A549 (cell line): Measurements from ENCODE around the gene PRR19. TPM values are rescaled to one million over a fixed set of nuclear protein-coding genes. Genes with fewer than 3 reads are reported as not detected.

Experiments
- ATAC-seq, 2 experiments: fragments of 200-7000 bp in 1 of 2; fragments of >200 bp in 1 of 2; cut with Nextera tagmentation in 1 of 2; cut with Tn5 transposase in 1 of 2; 3 replicates each; pipeline versions ENCODE4 v1.8.0 to v1.9.1; 2018 to 2020; ENCODE audit warnings: mild to moderate bottlenecking in 1 of 2, moderate library complexity in 1 of 2
- CTCF ChIA-PET: fragments of 300-600 bp; sonication (Branson Sonifier 250); formaldehyde crosslinking; extraction: SDS; loops from one replicate; lab custom pipeline; 2021; ENCODE audit warnings: antibody characterized with exemption, inconsistent platforms; lab: Yijun Ruan, JAX
- POLR2A ChIA-PET: fragments of 350-600 bp; formaldehyde crosslinking; extraction: SDS; loops from one replicate; lab custom pipeline; 2021; ENCODE audit warnings: antibody characterized with exemption, inconsistent platforms; lab: Yijun Ruan, JAX
- DNase-seq, 2 experiments: peaks; one replicate each; pipeline versions ENCODE4 v3.0.0 to v3.0.0-alpha.2; 2011 to 2016; ENCODE audit warnings: low read depth in 1 of 2, low spot score in 1 of 2
- FAIRE-seq: peaks from 2 replicates; lab custom pipeline; 2011; peaks lifted over from hg19 to GRCh38; lab: Jason Lieb, UNC
- H3K27ac ChIP-seq, 2 experiments: fragments of >200 bp; sonication (Bioruptor Twin); formaldehyde crosslinking; 3 replicates each; pipeline ENCODE4 v1.5.1; 2016 to 2017
- H3K4me1 ChIP-seq: fragments of >200 bp; sonication (Bioruptor Twin); formaldehyde crosslinking; 3 replicates; pipeline ENCODE4 v1.6.1; 2016
- H3K4me2 ChIP-seq: fragments of >200 bp; sonication (Bioruptor Twin); formaldehyde crosslinking; 3 replicates; pipeline ENCODE4 v1.6.1; 2016
- H3K4me3 ChIP-seq: fragments of >200 bp; sonication (Bioruptor Twin); formaldehyde crosslinking; 3 replicates; pipeline ENCODE4 v1.5.1; 2016
- H3K9me3 ChIP-seq: fragments of >200 bp; sonication (Bioruptor Twin); formaldehyde crosslinking; 3 replicates; pipeline ENCODE4 v1.6.1; 2016
- ATOH8 ChIP-seq: fragments of 250-450 bp; sonication (Bioruptor Pico); IDR thresholded peaks from 2 replicates; pipeline ENCODE4 v1.5.0; 2020; ENCODE audit warnings: low read depth, mild to moderate bottlenecking, moderate library complexity
- BCL3 ChIP-seq: fragments of >200 bp; sonication (Bioruptor Twin); formaldehyde crosslinking; IDR thresholded peaks from 3 replicates; pipeline ENCODE4 v1.6.1; 2016
- CEBPB ChIP-seq, 2 experiments: fragments of >200 bp in 1 of 2; sonication (Bioruptor Twin) in 1 of 2; formaldehyde crosslinking in 1 of 2; IDR thresholded peaks; 2 replicates each; pipeline ENCODE4 v1.6.1; 2012 to 2016
- CHD2 ChIP-seq: fragments of 150-350 bp; IDR thresholded peaks from 2 replicates; pipeline ENCODE4 v1.6.1; 2014; ENCODE audit warnings: low read length; ENCODE audit not compliant: partially characterized antibody
- CHD4 ChIP-seq: fragments of 200-600 bp; sonication (generic); IDR thresholded peaks from 2 replicates; pipeline ENCODE4 v1.6.1; 2016; ENCODE audit warnings: antibody characterized with exemption, mild to moderate bottlenecking, borderline replicate concordance
- E2F6 ChIP-seq: IDR thresholded peaks from 2 replicates; pipeline ENCODE4 v1.6.1; 2012; ENCODE audit warnings: low read depth, borderline replicate concordance
- EHF ChIP-seq: fragments of 250-450 bp; sonication (Bioruptor Pico); IDR thresholded peaks from 2 replicates; pipeline ENCODE4 v1.5.0; 2020; ENCODE audit warnings: mild to moderate bottlenecking
- EHMT2 ChIP-seq: fragments of 200-600 bp; sonication (generic); IDR thresholded peaks from 2 replicates; pipeline ENCODE4 v1.6.1; 2016; ENCODE audit warnings: antibody characterized with exemption, low read depth, mild to moderate bottlenecking, moderate library complexity
- ELK1 ChIP-seq: fragments of 150-350 bp; IDR thresholded peaks from 2 replicates; pipeline ENCODE4 v1.6.1; 2014; ENCODE audit warnings: low read depth, mild to moderate bottlenecking, low read length
- FOSL2 ChIP-seq, 2 experiments: fragments of 450-650 bp in 1 of 2; fragments of >200 bp in 1 of 2; sonication (Bioruptor Twin) in 1 of 2; formaldehyde crosslinking; IDR thresholded peaks; 2 replicates each; pipeline versions ENCODE4 v1.5.0 to v1.6.1; 2016 to 2020; ENCODE audit warnings: mild to moderate bottlenecking in 1 of 2, moderate library complexity in 1 of 2
- FOXS1 ChIP-seq: fragments of 250-450 bp; sonication (Bioruptor Pico); IDR thresholded peaks from 2 replicates; pipeline ENCODE4 v1.5.0; 2020; ENCODE audit warnings: mild to moderate bottlenecking, moderate library complexity
- HDAC2 ChIP-seq: fragments of 200-600 bp; sonication (generic); IDR thresholded peaks from 2 replicates; pipeline ENCODE4 v1.6.1; 2016
- HEYL ChIP-seq: fragments of 250-450 bp; sonication (Bioruptor Pico); IDR thresholded peaks from 2 replicates; pipeline ENCODE4 v1.8.0; 2021; ENCODE audit warnings: mild to moderate bottlenecking, moderate library complexity
- HOXB13 ChIP-seq: fragments of 250-450 bp; sonication (Bioruptor Pico); IDR thresholded peaks from 2 replicates; pipeline ENCODE4 v1.5.0; 2020; ENCODE audit warnings: low read depth, mild to moderate bottlenecking, moderate library complexity
- JUN ChIP-seq, 2 experiments: fragments of >200 bp; sonication (Bioruptor Twin); formaldehyde crosslinking; IDR thresholded peaks; 2 replicates in 1 of 2; 3 replicates in 1 of 2; pipeline ENCODE4 v1.6.1; 2016 to 2017
- MAX ChIP-seq: IDR thresholded peaks from 2 replicates; pipeline ENCODE4 v1.6.1; 2012
- MYC ChIP-seq: IDR thresholded peaks from 2 replicates; pipeline ENCODE4 v1.6.1; 2012; ENCODE audit warnings: mild to moderate bottlenecking, inconsistent platforms, low read length, improper control_type of control experiment, borderline replicate concordance
- NR3C1 ChIP-seq: fragments of >200 bp; sonication (Bioruptor Twin); formaldehyde crosslinking; IDR thresholded peaks from 3 replicates; pipeline ENCODE4 v1.6.1; 2017
- RAD21 ChIP-seq, 2 experiments: fragments of >200 bp in 1 of 2; sonication (Bioruptor Twin) in 1 of 2; formaldehyde crosslinking in 1 of 2; IDR thresholded peaks in 1 of 2; conservative IDR thresholded peaks in 1 of 2; 2 replicates in 1 of 2; 3 replicates in 1 of 2; pipeline ENCODE4 v1.6.1; 2012 to 2018; ENCODE audit warnings: inconsistent platforms in 1 of 2
- RCOR1 ChIP-seq: fragments of 150-350 bp; IDR thresholded peaks from 2 replicates; pipeline ENCODE4 v1.6.1; 2014; ENCODE audit warnings: antibody characterized with exemption, low read length, low read depth
- RFX5 ChIP-seq: fragments of 450-650 bp; IDR thresholded peaks from 2 replicates; pipeline ENCODE4 v1.7.1; 2014; ENCODE audit warnings: antibody characterized with exemption, mild to moderate bottlenecking, moderate library complexity
- RNF2 ChIP-seq: fragments of 200-600 bp; sonication (generic); IDR thresholded peaks from 2 replicates; pipeline ENCODE4 v1.6.1; 2016; ENCODE audit warnings: low read depth, mild to moderate bottlenecking, antibody characterized with exemption, moderate library complexity, borderline replicate concordance
- TP53 ChIP-seq: fragments of 250-450 bp; sonication (Bioruptor Pico); IDR thresholded peaks from 2 replicates; pipeline ENCODE4 v1.5.0; 2021; ENCODE audit warnings: mild to moderate bottlenecking, moderate library complexity
- ZC3H11A ChIP-seq: fragments of 450-650 bp; IDR thresholded peaks from 2 replicates; pipeline ENCODE4 v1.6.1; 2014; ENCODE audit warnings: antibody characterized with exemption, mild to moderate bottlenecking
- ZFP36 ChIP-seq: fragments of 450-650 bp; IDR thresholded peaks from 2 replicates; pipeline ENCODE4 v1.6.1; 2014; ENCODE audit warnings: borderline replicate concordance; ENCODE audit not compliant: partially characterized antibody
- WGBS: methylation state at CpG from one replicate; pipeline ENCODE4 v1.1.6; 2017; ENCODE audit errors: missing lambda C conversion rate; 5-methylcytosine and 5-hydroxymethylcytosine counted together
- polyA plus RNA-seq, 4 experiments: library from polyadenylated mRNA; depleted of rRNA in 3 of 4; stranded (reverse); fragments of >200 nt; fragmentation: RNase III in 1 of 4; extraction: RNeasy Plus Mini Kit Qiagen cat#74134 plus additional on column Dnase treatment in 1 of 4; gene quantifications; 2 replicates in 3 of 4; 3 replicates in 1 of 4; pipeline ENCODE4 v1.2.3, GENCODE V29; 2011 to 2017

Gene PRR19
- polyA plus RNA-seq, 2 of the 4 experiments (the other 2 are of a cell fraction) = 1.1 to 4.5 TPM

GRCh38 chr19:42284591-42285341, 17.2 kb upstream of the PRR19 start:
- peak overlapping the region; percentile 100 for H3K4me2 ChIP-seq
- peak overlapping the region; percentile 76 for H3K4me3 ChIP-seq
- peak overlapping the region; percentile 94 to 98 for H3K27ac ChIP-seq
- 37% methylated on average over 26 of the region's 41 CpGs for WGBS
- DNase-seq (no peak), ATAC-seq (no peak)
- no peaks in the 10 kb centered on the region for H3K9me3 ChIP-seq
- ChIA-PET POLR2A (no interaction called here), CTCF (interaction anchor here (0.8 to 23.7 kb wide), 4 partner anchors 15 to 176 kb away, joined by 3 to 616 read pairs (median 108); partner anchors contain the start of genes GSK3A, PAFAH1B3 and PRR19)
- TF ChIP-seq FOSL2 (IDR thresholded peaks at IDR 0.05) (no peak), FOSL2 (CRISPR knock-in tag; IDR thresholded peaks at IDR 0.05) (0 out of 2 replicates have a peak, but pooled peaks have one; percentile 16), BCL3 (0 out of 3 replicates have a peak, but pooled peaks have one; percentile 0), RNF2 (no peak), RAD21 (conservative IDR thresholded peaks at IDR 0.05 in 1 of 2, IDR thresholded peaks at IDR 0.05 in 1 of 2) (no peak), CHD2 (no peak), ELK1 (no peak), MAX (0 out of 2 replicates have a peak, but pooled peaks have one; percentile 6), HEYL (CRISPR knock-in tag) (no peak), HOXB13 (no peak), TP53 (peak; percentile 61; the same call in 1 of the 2 replicates), E2F6 (no peak), RCOR1 (no peak), MYC (no peak)
- TF ChIP-seq, all 56 proteins: peak for 4
- FAIRE-seq = no peak
- peaks cover 48% of the 10 kb centered on the region for H3K4me1 ChIP-seq

- ChIA-PET CTCF (interaction anchor here (0.8 to 23.7 kb wide), 4 partner anchors 15 to 177 kb away, joined by 3 to 616 read pairs (median 108); partner anchors contain the start of genes GSK3A, PAFAH1B3 and PRR19), POLR2A (no interaction called here)
- DNase-seq = peak in 1 of 2 experiments; percentile 48
- peak overlapping the region; percentile 100 for H3K4me2 ChIP-seq
- H3K27ac ChIP-seq = peak overlapping the region; percentile 94 to 98; a peak in 4 of 6 replicates
- no peak for FAIRE-seq
- no peaks in the 10 kb centered on the region for H3K9me3 ChIP-seq
- peaks cover 48% of the 10 kb centered on the region for H3K4me1 ChIP-seq
- H3K4me3 ChIP-seq = peak overlapping the region; percentile 76; the same call in 2 of the 3 replicates
- ATAC-seq = no peak
- TF ChIP-seq ZFP36 = no peak
- TF ChIP-seq RAD21 (conservative IDR thresholded peaks at IDR 0.05 in 1 of 2, IDR thresholded peaks at IDR 0.05 in 1 of 2) = no peak
- TF ChIP-seq TP53 = no peak
- no peak for TF ChIP-seq JUN (IDR thresholded peaks at IDR 0.05)
- TF ChIP-seq NR3C1 = no peak
- TF ChIP-seq FOXS1 (CRISPR knock-in tag) = no peak
- no peak for TF ChIP-seq RFX5
- TF ChIP-seq HEYL (CRISPR knock-in tag) = no peak
- TF ChIP-seq CHD2 = no peak
- TF ChIP-seq CHD4 = no peak
- no peak for TF ChIP-seq ZC3H11A
- no peak for TF ChIP-seq EHF
- no peak for TF ChIP-seq HDAC2
- no peak for TF ChIP-seq ATOH8 (CRISPR knock-in tag)
- TF ChIP-seq EHMT2 = no peak
- TF ChIP-seq CEBPB (IDR thresholded peaks at IDR 0.05) = no peak
- TF ChIP-seq MAX = no peak
- 93% methylated on average over 5 of the region's 5 CpGs for WGBS
These were observed 16.4 kb upstream of the PRR19 start for GRCh38 chr19:42285541-42285941.
